ENCODE measurements around the gene TBC1D22A. TPM values are rescaled to one million over a fixed set of nuclear protein-coding genes. Genes with fewer than 3 reads are reported as not detected.
"Not testable (repeated sequence)": the region's sequence is repeated elsewhere in the genome, so short reads cannot be mapped to it uniquely, and the experiment has no call there.

TBC1D22A gene
- total RNA-seq, 1 donor from 2014 or later = 15.3 TPM

- no peak for DNase-seq (ENCODE audit: low read depth in 2 of 2)
Measured at GRCh38 chr22:46969961-46970360, 207.5 kb downstream of the TBC1D22A start.

- no peak for DNase-seq (ENCODE audit: low read depth in 2 of 2)
Measured at GRCh38 chr22:46970411-46971098, 208.1 kb downstream of the TBC1D22A start.

- DNase-seq (ENCODE audit: low read depth in 2 of 2) = peak; percentile 61 to 96
Measured at GRCh38 chr22:46971099-46971763, 208.8 kb downstream of the TBC1D22A start.

- no peak for DNase-seq (ENCODE audit: low read depth in 2 of 2)
Measured at GRCh38 chr22:46971764-46972125, 209.3 kb downstream of the TBC1D22A start.

GRCh38 chr22:46972256-46972655 is 209.8 kb downstream of the TBC1D22A start:
- DNase-seq (ENCODE audit: low read depth in 2 of 2) = no peak

GRCh38 chr22:46972901-46973831 is 210.7 kb downstream of the TBC1D22A start:
- DNase-seq (ENCODE audit: low read depth in 2 of 2) = no peak

GRCh38 chr22:46974077-46974476 is 211.6 kb downstream of the TBC1D22A start:
- DNase-seq (ENCODE audit: low read depth in 2 of 2) = no peak

GRCh38 chr22:46974631-46975585 is 212.5 kb downstream of the TBC1D22A start:
- no peak for DNase-seq (ENCODE audit: low read depth in 2 of 2)

- no peak for DNase-seq (ENCODE audit: low read depth in 2 of 2)
Measured at GRCh38 chr22:46976143-46976542, 213.7 kb downstream of the TBC1D22A start.

GRCh38 chr22:46976598-46976997 is 214.1 kb downstream of the TBC1D22A start:
- no peak for DNase-seq (ENCODE audit: low read depth in 2 of 2)

- no peak for DNase-seq (ENCODE audit: low read depth in 2 of 2)
Measured at GRCh38 chr22:46977656-46978343, 215.3 kb downstream of the TBC1D22A start.

GRCh38 chr22:46978668-46979067 is 216.2 kb downstream of the TBC1D22A start:
- not testable (repeated sequence) for DNase-seq (ENCODE audit: low read depth in 2 of 2)

GRCh38 chr22:46979506-46979905 is 217.1 kb downstream of the TBC1D22A start:
- DNase-seq (ENCODE audit: low read depth in 2 of 2) = no peak

- DNase-seq (ENCODE audit: low read depth in 2 of 2) = no peak
Measured at GRCh38 chr22:46980392-46980791, 217.9 kb downstream of the TBC1D22A start.

- DNase-seq (ENCODE audit: low read depth in 2 of 2) = no peak
Measured at GRCh38 chr22:46982635-46983034, 220.2 kb downstream of the TBC1D22A start.

- DNase-seq (ENCODE audit: low read depth in 2 of 2) = no peak
Measured at GRCh38 chr22:46983046-46983445, 220.6 kb downstream of the TBC1D22A start.

GRCh38 chr22:46984751-46985506 is 222.5 kb downstream of the TBC1D22A start:
- peak in 1 of 2 donors; percentile 68 for DNase-seq (ENCODE audit: low read depth in 2 of 2)

- no peak for DNase-seq (ENCODE audit: low read depth in 2 of 2)
Measured at GRCh38 chr22:46985507-46985882, 223.0 kb downstream of the TBC1D22A start.

GRCh38 chr22:46986788-46987187 is 224.3 kb downstream of the TBC1D22A start:
- no peak for DNase-seq (ENCODE audit: low read depth in 2 of 2)

Measured in lung microvascular endothelial cell (primary cell).